NCI-H748 (cell line): Measurements from ENCODE around the gene SH3GL2.

Experiments used
- DNase-seq: peaks from one replicate; lab custom pipeline; 2025; ENCODE audit not compliant: unreplicated experiment; lab: John Stamatoyannopoulos, UW

Gene SH3GL2

DNA sequence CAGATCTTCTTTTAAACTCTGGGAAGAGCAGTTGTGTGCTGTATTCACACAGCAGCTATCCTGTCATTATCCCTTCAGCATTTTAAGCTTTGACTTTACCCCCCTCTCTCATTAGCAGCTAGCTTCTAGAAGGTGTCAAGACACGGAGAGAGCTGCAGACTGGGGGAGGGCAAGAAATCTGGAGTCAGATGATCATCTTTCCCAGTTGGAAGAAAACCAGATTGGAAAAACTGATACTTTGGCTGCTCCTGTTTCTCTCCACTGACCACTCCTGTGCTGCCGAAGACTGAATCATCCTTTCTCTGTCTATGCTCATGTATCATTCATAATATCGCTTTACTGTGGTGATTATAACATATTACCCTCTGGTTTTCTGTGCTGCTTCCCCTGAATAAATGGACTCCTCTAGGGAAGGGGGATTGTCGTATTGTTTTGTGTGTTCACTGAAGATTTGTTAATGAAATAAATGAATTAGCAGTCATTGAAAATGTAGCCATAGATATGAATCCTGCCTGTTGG is 75.1 kb downstream of the SH3GL2 start:
- DNase-seq: no peak

DNA sequence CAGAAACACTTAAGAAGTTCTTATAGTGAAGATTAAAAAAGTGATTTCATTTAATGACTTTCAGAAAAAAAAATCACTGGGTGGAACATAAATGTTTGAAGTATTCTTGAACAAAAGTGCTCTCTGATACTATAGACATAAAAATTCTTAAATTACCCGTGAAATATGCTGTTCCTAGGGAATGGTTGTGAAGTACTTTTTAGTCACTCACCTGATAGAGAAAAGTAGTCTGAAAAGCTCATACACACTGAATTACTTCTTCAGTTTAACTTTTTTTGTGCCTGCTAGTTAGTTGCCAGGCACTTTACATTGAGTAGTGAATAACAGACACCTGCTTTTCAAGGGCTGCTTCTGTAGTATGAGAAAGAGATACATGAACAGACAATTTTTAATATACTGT is 78.0 kb downstream of the SH3GL2 start:
- DNase-seq: no peak

DNA sequence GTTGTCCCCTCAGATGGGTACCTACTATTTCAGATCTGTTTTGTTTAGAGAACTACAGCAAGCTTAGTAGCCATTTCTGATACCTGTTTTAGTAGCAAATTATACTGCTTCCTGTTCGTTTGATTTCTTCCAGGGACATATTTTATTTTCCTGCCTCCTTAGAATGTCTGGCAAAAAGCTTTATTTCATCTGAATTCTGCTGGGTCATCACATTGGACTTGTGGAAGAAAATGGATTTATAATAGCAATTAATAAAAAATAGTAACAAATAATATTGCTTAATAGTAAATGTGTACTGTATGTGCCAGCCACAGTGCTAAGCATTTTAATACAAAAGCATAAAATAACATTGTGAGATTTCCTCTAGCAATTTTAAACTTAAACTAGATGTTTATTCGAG is 79.4 kb downstream of the SH3GL2 start:
- no peak for DNase-seq

DNA sequence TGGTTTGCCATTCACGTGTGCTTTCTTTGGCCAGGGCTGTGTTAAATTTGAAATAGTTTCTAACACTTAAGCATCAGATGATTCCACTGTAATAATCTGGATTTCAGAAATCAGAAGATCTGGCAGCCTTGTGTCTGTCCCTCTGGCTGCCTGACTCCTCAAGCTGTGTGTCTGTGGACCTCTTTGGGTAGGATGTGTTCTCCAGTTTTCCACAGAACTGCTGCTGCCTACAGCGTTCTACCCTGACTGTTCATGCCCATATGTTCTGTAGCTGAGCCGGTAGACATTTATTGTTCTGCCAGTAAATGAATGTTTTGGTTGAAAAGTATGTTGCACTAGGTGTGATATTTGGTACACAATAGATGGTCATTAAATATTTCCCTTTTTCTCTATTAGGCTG is 81.3 kb downstream of the SH3GL2 start:
- DNase-seq: no peak

DNA sequence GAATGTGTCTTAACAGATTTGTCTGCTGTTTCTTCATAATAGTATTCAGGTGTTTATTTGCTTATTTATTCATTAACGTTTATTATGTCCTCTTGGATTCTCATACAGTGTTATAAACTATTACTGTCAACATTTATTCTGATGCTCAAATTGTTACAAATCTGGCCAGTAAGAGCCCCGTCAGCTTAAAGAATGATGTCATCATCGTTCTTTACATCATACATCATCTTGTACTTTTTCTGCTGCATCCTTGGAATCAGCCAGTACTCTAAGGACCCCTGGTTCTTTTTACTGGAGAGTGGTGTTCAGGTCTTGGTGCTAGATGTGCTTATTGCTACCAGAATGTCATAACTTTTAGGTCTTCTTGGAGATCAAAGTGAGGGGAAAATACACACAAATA is 86.6 kb downstream of the SH3GL2 start:
- no peak for DNase-seq

DNA sequence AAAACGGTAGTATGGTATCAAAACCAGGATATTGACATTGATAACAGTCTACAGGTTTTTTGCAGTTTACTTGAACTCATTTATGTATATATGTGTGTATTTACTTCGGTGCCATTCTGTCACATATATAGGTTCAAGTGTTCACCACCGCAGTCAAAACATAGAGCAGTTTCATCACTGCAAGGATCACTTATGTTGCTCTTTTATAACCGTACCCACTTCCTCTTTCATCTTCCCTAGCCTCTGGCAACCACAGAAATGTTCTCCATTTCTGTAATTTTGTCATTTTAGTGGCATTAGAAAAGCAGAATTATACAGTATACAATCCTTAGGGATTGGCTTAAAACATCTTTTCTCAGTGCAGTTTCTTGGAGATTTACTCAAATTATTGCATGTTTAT is 90.3 kb downstream of the SH3GL2 start:
- no peak for DNase-seq

DNA sequence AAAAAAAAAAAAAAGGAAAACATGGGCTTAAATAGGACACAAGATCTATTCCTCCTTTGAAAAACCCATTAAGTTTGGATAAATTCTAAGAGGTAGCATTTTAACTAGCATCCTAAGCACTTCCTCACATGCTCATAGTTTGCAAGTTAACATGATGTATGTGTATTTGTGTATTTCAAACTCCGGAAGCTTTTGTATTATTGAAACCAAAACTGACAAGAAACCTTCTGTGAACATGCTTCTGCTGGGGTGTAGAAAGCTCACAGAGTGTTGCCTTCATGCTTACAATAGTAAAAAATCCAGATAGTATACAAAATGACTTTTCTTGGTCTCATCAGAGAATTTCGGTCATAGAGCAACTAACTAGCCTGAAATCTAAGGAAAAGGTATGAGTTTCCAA is 103.8 kb downstream of the SH3GL2 start:
- DNase-seq: no peak

DNA sequence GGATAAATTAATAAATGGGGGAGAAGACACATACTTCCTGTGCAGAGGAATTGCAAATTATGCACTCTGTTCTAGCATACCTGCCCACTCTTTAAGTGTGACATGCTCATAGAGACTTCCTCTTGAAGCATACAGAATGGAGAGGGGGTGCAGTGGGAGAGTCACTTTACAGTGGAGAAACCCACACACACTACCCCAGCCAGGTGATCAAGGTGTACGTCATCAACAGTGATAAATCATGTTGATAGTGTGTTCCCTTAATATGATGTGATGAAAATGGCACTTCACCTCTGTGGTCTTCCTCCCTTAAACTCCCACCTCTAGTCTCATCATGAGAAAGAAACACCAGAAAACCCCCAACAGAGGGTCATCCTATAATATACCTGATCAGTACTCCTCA is 110.0 kb downstream of the SH3GL2 start:
- DNase-seq: no peak

DNA sequence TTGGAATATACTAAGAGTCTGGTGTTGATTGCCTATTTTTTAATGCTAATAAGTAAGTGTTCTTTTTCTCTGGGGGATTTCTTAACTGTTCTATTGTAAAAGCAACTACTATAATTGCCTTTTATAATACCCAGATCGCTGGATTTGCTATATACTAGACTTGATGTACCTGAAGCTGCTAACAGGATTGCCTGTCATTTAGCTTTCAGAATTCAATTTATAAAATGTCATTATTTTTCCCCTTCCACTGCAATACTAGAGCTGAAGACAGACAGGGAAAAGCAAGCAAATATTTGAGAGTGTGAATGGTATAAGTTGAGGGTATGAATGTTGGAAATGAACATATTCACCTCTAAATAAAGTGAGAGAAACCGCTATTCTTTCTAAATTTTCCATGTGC is 115.5 kb downstream of the SH3GL2 start:
- DNase-seq: no peak

DNA sequence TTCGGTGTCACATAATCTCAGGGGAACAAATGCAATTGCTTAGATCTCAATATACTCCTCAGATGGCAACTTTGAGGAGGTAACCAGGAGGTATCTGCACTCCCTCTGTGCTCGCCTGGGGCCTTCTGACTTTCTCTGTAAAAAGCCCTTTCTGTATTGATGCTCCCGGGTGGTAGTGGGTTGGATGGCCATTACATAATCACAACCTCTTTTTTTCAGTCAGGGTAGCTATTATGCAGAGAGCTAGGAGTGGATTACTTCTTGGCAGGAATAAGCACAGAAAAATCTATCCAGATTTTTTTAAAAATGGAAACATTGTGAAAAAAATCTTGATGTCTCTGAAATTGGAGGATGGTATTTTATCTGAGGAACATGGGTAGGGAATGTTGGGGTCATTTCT is 116.6 kb downstream of the SH3GL2 start:
- no peak for DNase-seq

DNA sequence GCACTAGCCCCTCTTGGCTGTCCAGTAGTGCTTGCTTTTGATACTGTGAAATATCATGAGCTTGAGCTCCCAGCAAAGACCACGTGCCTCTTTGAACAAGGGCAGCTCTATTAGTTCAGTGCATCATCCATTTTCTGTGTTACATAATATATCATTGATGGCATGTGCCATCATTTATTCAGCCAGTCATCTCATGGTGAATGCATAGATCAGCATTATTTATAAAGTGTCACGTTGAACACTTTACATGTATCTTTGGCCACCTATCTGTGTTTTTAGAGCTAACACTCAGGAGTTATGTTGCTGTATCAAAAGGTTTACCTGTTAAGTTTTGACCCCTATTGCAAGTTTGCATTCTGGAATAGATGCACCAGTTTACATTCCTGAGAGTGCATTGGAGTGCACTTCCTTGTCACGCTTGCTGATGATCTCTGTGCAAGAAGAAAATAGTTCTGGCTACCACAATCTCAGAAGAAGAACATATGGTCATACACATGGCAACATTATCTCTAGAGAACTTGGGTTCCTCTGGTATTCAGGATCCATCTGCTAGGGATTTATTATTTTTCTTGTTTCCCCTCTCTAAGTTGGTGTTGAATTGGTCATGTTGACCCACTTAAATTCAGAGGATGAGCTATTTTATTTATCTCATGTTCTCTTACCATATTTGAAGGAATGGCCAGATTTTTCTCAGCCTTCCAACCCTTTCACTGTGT is 120.9 kb downstream of the SH3GL2 start:
- no peak for DNase-seq

DNA sequence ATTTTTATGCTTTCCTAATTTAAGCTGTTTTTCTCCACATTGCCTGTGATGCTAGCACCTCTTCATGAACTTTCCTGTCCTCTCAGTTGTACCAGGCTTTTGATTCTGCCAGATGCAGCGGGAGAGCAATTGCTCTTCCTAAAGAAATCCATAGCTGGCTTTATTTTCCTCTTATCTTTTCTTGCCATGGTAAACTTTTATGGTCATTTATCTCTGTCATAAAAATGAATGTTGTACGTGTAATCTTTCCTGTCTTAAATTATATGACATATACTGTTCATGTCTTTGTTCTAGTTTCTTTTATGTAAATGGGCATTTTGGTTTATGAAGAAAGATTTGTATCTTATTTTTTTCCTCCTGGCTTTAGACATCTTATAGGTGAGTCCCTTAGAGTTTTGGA is 127.5 kb downstream of the SH3GL2 start:
- no peak for DNase-seq

DNA sequence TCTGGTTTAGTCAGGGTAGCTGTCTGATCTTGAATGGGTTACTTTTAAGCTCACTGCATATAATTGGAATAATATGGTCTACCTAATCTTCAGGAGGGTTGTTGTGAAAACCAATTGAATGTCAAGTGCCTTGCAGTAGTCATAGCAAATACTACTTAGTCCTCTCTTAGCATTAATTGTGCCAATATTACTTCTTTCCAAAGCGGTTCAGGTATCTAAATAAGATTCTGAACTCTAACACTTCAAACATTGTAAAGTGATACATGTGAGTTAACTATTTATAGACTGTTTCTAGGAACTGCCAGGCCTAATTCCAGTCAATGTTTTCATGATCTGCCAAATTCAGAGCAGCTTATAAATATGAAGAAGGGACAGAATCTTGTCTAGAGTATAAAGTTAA is 140.2 kb downstream of the SH3GL2 start:
- no peak for DNase-seq

DNA sequence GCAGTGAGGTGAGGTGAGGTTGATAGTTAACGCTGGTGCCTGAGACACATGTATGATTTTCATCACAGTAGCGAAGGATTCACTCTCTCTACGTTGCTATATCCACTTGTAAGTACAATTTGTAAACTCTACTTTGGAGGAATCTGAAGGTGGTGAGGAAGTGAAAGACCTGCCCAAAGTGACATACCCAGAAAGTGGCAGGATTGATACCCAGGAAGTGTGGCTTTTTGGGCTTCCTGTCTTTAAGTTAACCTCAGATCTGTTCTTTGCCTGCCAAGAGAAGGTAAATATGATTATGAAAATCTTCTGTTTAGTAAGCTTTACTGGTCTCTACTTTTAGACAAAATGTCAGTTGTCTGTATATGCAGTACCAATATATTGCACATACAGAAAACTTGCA is 143.1 kb downstream of the SH3GL2 start:
- DNase-seq: no peak

DNA sequence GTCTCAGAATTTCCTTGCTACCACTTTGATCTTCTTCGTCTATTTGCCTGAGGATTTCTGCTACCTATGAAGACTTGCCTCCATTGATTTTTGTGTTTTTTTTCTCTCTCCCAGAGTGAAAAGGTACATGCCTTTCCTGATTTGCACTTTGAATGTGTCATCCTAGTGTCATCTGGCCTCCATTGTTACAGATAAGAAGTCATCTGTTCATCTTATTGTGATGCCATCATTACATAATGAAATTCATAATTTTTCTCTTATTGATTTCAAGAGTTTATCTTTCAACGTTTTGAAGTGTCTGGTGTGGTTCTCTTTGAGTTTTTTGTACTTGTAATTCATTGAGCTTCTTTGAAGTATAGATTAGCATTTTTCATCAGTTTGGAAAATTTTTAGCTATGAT is 144.8 kb downstream of the SH3GL2 start:
- DNase-seq: no peak

DNA sequence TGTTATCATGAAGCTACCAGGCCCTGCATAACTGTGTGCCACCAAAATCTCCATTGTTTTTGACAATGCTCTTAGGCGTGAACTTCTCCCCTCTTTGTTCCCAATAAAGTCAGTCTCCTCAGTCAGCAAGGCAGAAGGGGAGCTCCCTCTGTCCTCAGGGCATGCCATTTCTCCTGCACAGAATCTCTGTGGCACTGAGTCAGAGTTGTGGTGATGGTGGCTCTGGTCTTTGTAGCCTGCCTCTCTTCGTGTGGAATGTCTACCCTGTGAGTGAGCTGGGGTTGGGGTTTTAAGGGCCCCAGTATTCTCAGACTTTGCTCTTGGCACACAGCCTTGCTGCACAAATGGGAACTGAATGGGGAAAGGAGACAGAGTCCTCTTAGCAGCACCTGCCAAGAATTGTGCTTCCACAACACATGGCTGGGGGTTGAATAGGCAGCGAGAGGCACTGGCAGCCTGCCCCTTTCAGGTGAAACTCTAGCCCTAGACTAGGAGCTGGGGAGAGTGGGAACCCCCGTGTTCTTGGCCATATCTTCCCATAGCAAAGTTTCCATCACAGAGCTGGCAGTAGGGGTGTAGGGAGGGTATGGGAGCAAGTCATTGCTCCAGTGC is 146.6 kb downstream of the SH3GL2 start:
- DNase-seq: no peak

DNA sequence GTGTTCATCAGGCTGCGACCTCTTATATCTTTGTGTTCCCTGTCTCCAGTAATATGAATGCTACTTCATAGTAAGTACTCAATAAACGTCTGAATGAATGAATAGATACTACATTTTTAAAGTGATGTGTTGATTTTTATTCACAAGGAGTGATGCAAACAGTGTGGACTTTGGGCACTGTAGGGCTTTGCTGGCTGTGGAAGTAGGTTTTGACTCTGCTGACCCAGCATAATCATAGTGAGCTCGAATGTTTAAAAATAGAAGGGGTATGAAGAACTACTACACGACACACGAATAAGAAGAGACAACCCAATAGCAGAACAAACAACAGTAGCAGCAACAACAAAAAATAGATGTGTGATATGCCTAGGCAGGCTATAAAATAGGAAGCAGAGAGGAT is 147.4 kb downstream of the SH3GL2 start:
- DNase-seq: no peak

DNA sequence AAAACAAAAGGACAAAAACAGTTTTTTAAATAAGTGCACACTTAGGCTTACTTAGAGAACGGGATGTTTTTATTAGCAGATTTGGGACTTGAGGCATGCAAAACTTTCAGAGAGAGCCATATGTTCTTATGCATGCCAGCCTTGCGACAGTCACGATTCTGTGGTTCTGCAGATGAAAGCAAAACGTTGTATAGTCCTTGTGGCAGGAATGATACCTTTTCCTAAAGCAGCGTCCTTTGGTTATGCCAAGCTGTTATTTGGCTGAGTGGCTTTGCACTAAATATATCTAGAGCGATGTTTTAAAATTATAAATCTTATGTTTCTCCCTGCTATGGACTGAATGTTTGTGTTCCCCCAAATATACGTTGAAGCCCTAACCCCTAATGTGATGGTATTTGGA is 152.0 kb downstream of the SH3GL2 start:
- DNase-seq: no peak

DNA sequence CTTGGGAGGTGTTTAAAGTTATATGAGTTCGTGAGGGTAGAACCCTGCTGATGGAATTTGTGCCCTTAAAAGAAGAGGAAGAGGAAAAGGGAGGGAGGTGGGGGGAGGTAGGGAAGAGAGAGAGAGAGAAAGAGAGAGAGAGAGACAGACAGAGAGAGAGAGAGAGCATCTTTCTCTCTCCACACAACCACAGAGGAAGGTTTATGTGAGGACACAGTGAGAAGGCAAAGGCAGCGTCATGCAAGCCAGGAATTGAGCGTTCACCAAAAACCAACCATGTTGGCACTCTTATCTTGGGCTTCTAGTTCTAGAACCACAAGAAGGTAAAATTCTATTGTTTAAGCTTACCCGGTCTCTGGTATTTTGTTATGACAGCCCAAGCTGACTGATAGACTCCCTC is 152.4 kb downstream of the SH3GL2 start:
- DNase-seq: no peak

DNA sequence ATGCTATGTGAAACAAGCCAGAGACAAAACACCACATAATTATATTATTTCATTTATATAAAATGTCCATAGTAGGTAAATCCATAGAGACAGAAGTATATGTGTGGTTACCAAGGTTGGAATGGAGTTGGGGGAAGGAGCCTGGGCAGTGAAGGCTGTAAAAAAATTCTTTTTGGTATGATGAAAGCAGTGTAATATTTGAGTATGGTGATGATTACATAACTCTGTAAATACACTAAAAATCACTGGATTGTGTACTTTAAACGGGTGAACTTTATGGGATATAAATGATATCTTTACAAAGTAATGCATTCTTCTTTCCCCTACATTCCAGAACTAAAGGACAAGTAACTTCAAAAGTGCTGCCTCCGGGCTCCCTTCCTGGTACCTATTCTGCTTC is 155.8 kb downstream of the SH3GL2 start:
- no peak for DNase-seq

DNA sequence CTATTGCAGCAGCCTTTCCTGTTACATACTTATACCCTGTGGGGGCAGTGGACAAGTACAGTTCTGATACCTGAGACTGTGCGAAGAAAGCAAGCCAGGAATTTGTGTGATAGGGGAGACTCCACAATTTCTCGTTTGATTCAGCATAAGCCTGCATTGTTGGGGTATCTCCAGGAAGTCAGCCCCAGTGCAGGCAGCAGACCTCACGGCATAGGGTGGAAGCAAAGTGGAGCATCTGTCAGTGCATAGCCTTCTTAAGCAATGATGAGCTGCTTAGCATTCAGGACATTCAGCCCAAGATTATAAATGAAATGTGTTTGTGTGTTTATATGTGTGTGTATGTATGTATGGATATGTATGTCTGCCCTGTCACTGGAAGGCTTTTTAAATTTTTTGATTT is 157.0 kb downstream of the SH3GL2 start:
- no peak for DNase-seq

DNA sequence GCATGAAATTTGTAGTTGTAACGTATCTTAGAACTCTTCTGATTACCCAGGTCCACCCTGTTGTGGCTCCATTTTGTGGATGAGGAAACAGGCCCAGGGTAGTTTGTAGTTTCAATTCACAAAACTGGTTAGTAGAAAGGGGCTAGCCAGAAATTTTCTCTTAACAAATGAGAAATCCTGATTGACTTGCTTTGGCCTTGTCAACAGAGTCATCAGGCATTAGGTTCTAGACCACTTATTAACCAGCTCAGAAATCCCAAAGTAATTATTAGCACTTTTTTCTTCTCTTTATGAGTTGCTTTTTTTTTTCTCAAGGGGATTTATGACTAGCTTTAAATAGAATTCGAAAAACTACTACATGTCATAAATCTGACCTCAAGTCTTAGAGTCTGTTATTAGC is 160.2 kb downstream of the SH3GL2 start:
- DNase-seq: no peak

DNA sequence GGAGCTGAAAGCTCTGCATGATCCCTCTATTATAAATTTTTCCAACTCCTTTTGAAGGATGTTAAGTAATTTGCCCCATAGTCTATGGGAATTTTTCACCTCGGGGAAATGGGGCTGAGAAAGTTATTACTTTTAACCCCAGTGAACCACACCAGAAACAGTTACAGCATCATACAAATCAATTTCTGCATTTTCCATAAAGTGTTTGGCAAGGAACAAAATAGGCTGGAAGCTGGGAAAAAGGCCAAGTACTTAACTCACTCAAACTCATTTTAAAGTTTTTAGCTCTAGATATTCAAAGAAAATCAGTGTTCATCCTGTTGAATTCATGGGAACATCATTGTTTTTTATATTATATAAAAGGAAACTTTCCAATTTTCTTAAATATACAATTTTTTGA is 160.9 kb downstream of the SH3GL2 start:
- DNase-seq: no peak
